ENCODE data around the gene IGSF6.
"Not testable (repeated sequence)": the region's sequence is repeated elsewhere in the genome, so short reads cannot be mapped to it uniquely, and the experiment has no call there.

IGSF6 gene, protein sequence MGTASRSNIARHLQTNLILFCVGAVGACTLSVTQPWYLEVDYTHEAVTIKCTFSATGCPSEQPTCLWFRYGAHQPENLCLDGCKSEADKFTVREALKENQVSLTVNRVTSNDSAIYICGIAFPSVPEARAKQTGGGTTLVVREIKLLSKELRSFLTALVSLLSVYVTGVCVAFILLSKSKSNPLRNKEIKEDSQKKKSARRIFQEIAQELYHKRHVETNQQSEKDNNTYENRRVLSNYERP

GRCh38 chr16:21652453-21652852 is at the start of gene IGSF6:
IGSF6 (minus strand) TSS chr16:21652608; CDS start chr16:21652598, 10 bp downstream.
- DNase-seq (ENCODE audit: low spot score), result no peak

DNA sequence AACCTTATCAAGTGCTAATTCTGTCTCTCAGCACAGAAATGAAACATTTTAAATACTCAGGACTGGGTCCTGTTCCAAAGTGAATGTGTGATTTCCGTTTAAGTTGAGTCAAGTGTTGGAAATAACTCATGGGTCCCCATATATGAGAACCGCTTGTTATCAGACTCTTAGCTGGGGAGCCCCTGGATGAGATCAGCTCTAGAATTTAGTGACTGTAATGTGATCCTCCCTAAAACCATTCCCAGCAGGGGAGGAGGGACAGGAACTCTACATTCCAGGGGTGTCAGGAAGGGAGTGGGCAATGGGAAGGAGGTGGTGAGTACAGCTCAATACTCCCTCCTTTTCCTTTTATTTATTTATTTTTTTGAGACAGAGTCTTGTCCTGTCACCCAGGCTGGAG is 48.9 kb upstream of the IGSF6 start:
- no peak for DNase-seq (ENCODE audit: low spot score)

DNA sequence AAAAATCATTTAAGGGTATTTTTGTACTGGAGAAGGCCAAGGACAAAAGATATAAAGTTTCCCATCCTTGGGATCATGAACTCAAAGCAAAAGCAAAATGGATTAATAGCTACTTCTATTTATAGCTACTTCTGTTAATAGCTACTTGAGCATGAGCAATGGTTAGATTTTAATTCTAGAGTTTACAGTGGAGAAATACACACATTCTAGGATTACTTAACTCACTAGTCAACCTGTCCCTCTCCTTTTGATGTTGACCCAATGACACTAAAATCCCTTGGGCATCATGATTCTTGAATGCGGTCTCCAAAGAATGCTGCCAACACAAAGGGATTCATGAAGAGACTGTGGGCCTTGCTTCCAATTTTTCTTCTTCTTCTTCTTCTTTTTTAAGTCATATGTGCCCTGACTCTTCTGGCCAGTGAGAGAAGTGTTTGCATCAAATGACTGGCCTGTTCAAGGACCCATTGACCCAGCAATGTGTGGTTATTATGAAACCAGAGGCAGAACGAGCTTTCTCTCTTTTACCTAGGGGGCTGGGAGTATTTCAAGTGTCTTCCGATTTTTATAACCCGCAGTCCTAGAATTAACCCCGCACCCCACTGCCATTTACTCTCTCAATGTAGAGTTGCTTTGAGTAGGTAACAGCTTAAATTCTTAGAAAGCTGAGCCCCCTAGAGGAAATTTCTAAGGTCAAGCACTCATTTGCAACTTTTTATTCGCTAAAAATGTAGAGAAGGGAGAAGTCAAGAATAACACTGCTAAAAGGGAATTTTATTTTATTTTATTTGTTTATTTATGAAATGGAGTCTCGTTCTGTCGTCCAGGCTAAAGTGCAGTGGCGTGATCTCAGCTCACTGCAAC is 46.0 kb upstream of the IGSF6 start:
- no peak for DNase-seq (ENCODE audit: low spot score)

DNA sequence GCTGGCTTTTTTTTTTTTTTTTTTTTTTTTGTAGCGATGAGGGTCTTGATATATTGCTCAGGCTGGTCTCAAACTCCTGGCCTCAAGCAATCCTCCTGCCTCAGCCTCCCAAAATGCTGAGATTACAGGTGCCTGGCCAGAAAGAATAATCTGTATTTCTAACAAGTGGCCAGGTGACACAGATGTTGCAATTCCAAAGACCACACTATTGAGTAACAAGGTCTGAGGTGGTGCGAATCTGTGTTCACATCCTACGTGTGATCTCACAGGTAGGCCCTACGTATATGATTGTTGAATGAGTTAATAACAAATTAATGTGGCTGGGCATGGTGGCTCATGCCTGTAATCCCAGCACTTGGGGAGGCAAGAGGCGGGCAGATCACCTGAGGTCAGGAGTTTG is 44.6 kb upstream of the IGSF6 start:
- DNase-seq (ENCODE audit: low spot score), result no peak

- no peak for DNase-seq (ENCODE audit: low spot score)
These were observed 42.2 kb upstream of the IGSF6 start for GRCh38 chr16:21694609-21695008.

- DNase-seq (ENCODE audit: low spot score), result not testable (repeated sequence)
These were observed 38.6 kb upstream of the IGSF6 start for GRCh38 chr16:21690967-21691366.

- no peak for DNase-seq (ENCODE audit: low spot score)
These were observed 36.7 kb upstream of the IGSF6 start for GRCh38 chr16:21689107-21689506.

- DNase-seq (ENCODE audit: low spot score), result no peak
These were observed 32.6 kb upstream of the IGSF6 start for GRCh38 chr16:21685034-21685455.

- DNase-seq (ENCODE audit: low spot score), result no peak
These were observed 31.8 kb upstream of the IGSF6 start for GRCh38 chr16:21684199-21684598.

- DNase-seq (ENCODE audit: low spot score), result no peak
These were observed 30.8 kb upstream of the IGSF6 start for GRCh38 chr16:21683184-21683583.

- DNase-seq (ENCODE audit: low spot score), result not testable (repeated sequence)
These were observed 28.3 kb upstream of the IGSF6 start for GRCh38 chr16:21680714-21681113.

DNA sequence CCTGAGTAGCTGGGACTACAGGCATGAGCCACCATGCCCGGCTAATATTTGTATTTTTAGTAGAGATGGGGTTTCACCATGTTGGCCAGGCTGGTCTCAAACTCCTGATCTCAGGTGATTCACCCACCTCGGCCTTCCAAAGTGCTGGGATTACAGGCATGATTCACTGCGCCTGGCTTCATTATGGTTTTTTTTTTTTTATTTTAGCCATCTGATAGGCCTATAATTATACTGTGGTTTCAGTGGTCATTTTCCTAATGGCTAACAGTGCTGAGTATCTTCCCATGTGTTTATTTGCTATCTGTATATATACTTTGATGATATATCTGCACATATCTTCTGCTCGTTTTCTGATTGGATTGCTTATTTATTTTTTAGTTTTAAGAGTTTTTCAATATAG is 22.0 kb upstream of the IGSF6 start:
- DNase-seq (ENCODE audit: low spot score), result not testable (repeated sequence)

DNA sequence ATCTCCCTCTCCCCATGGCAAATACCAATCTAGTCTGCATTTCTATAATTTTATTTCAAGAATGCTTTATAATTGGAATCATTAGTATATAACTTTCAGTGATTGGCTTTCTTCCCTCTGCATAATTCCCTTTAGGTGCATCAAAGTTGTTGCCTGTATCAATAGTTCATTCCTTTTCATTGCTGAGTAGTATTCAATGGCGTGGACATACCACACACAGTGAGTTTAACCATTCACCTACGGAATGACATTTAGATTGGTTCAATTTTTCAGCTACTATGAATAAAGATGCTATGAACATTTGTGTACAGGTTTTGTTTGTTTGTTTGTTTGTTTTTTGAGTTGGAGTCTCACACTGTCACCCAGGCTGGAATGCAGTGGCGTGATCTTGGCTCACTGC is 21.1 kb upstream of the IGSF6 start:
- no peak for DNase-seq (ENCODE audit: low spot score)

DNA sequence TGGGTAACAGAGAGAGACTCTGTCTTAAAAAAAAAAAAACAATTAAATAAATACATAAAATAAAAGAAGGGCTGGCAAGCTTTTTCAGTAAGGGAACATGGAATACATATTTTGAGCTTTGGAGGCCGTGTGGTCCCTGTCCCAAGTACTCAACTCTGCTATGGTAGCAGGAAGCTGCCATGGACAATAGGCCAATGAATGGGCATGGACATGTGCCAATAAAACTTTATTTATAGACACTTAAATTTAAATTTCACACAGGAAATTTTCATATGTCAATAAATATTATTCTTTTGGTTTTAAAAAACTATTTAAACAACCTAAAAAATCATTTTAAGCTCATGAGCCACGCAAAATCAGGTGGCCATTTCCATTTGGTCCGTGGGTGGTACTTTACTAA is 15.2 kb upstream of the IGSF6 start:
- no peak for DNase-seq (ENCODE audit: low spot score)

GRCh38 chr16:21666772-21667171 is 14.4 kb upstream of the IGSF6 start:
- DNase-seq (ENCODE audit: low spot score), result no peak

GRCh38 chr16:21664801-21665492 is 12.5 kb upstream of the IGSF6 start:
- DNase-seq (ENCODE audit: low spot score), result no peak

- DNase-seq (ENCODE audit: low spot score), result peak; percentile 20
These were observed 11.7 kb upstream of the IGSF6 start, which contains the start of gene OTOA for GRCh38 chr16:21663889-21664647. OTOA (plus strand) TSS chr16:21663968; CDS start chr16:21678515, 14,547 bp downstream.

DNA sequence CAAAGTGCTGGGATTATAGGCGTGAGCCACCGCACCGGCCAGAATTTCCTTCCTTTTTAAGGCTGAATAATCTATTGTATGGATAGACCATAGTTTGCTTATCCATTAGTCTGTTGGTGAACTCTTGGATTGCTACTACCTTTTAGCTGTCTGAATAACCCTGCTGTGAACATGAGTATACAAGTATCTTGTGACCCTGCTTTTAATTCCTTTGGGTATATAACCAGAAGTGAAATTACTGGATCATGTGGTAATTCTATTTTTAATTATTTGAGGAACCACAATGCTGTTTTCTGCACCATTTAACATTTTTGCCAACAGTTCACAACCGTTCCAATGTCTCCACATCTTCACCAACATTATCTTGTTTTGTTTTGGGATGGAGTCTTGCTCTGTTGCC is 6.7 kb upstream of the IGSF6 start:
- DNase-seq (ENCODE audit: low spot score), result no peak

DNA sequence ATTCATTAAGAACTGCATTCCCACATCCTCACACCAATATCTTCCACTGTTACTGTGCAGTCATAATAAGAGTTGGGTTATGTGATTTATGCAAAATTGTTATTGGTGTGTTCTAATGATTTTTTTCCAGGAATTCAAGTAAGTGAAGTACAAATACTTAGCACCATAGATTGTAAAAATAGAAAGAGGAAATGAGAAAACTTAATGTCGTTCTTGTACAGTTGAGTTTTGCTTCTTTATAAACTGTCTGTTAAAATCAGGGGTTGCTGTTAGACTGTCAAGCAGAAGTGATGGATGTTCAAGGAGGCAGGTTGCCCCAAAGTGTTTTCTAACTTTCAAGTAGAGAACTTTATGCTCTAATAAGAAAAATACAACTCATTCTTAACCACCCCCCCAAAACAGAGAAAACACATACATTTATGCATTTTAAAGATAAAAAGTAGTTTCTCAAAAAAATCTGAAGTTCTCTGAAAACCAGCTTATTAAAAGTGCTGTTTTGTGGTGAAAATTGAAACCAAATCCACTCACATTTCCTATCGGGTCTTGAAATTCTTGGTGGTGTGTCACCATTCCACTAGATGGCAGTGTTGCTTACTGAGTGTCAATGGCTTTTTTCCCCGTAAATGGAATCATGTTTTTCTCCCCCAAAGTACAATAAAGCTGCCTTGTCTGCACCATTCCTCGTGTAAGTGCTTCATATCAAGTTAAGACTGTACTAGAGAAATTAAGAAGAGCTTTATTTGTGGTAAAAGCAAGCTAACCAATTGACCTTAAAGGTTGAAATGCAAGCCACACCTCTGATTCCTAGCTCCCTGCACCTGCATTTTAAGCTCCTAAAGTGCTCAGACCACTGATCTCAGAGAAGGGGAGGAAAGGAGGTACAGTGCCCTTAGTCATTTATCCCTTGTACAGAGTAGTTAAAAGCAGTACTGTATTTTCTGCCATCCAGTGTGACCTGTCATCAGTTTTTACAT is 4.7 kb upstream of the IGSF6 start:
- DNase-seq (ENCODE audit: low spot score), result peak; percentile 76

GRCh38 chr16:21654881-21655280 is 2.5 kb upstream of the IGSF6 start:
- no peak for DNase-seq (ENCODE audit: low spot score)

- no peak for DNase-seq (ENCODE audit: low spot score)
These were observed 2.1 kb upstream of the IGSF6 start for GRCh38 chr16:21654466-21654865.

Data from AG08396 (cell line).